Measurements from ENCODE around the gene MRPL20.

MRPL20 gene

GRCh38 chr1:1399872-1400575 is 7.1 kb downstream of the MRPL20 start:
- TF ChIP-seq CSRNP3 (CRISPR knock-in tag; IDR thresholded peaks at IDR 0.05) (no peak), GLIS3 (CRISPR knock-in tag; IDR thresholded peaks at IDR 0.05) (no peak), ZFP3 (CRISPR knock-in tag; IDR thresholded peaks at IDR 0.05) (no peak), RARB (CRISPR knock-in tag; IDR thresholded peaks at IDR 0.05) (no peak), CSDC2 (CRISPR knock-in tag; IDR thresholded peaks at IDR 0.05) (no peak), ZC3H10 (CRISPR knock-in tag; IDR thresholded peaks at IDR 0.05) (no peak), ISL1 (CRISPR knock-in tag; IDR thresholded peaks at IDR 0.05) (no peak), SNAI2 (CRISPR knock-in tag; IDR thresholded peaks at IDR 0.05) (no peak), ZNF8 (CRISPR knock-in tag; IDR thresholded peaks at IDR 0.05) (no peak), ZNF70 (CRISPR knock-in tag; IDR thresholded peaks at IDR 0.05) (no peak)
- ATAC-seq = peak; percentile 7

- peak; percentile 96 for ATAC-seq
- TF ChIP-seq SNAI2 (CRISPR knock-in tag; IDR thresholded peaks at IDR 0.05) (no peak), GLIS3 (CRISPR knock-in tag; IDR thresholded peaks at IDR 0.05) (0 out of 2 replicates have a peak, but pooled peaks have one; percentile 31), OSR1 (CRISPR knock-in tag; IDR thresholded peaks at IDR 0.05) (no peak)
Observed at GRCh38 chr1:1399187-1399871, 7.8 kb downstream of the MRPL20 start, which contains the start of gene CCNL2. Gene CCNL2, minus strand, starts transcription at chr1:1399335. Its CDS starts 29 bp downstream, at chr1:1399306.

- no peak for TF ChIP-seq ARNTL (CRISPR knock-in tag; IDR thresholded peaks at IDR 0.05; ENCODE audit: borderline replicate concordance, low read depth)
- TF ChIP-seq RARB (CRISPR knock-in tag; IDR thresholded peaks at IDR 0.05) = no peak
- TF ChIP-seq CSRNP3 (CRISPR knock-in tag; IDR thresholded peaks at IDR 0.05) = no peak
- no peak for TF ChIP-seq ZNF8 (CRISPR knock-in tag; IDR thresholded peaks at IDR 0.05)
- no peak for TF ChIP-seq ZNF70 (CRISPR knock-in tag; IDR thresholded peaks at IDR 0.05)
- no peak for TF ChIP-seq BACH2 (CRISPR knock-in tag; IDR thresholded peaks at IDR 0.05; ENCODE audit: borderline replicate concordance)
- TF ChIP-seq ZNF565 (CRISPR knock-in tag; conservative IDR thresholded peaks at IDR 0.05; ENCODE audit: low read depth) = no peak
- no peak for TF ChIP-seq PATZ1 (CRISPR knock-in tag; IDR thresholded peaks at IDR 0.05; ENCODE audit: borderline replicate concordance)
- TF ChIP-seq CSDC2 (CRISPR knock-in tag; IDR thresholded peaks at IDR 0.05) = no peak
- TF ChIP-seq OSR1 (CRISPR knock-in tag; IDR thresholded peaks at IDR 0.05) = no peak
- TF ChIP-seq CREB5 (CRISPR knock-in tag; IDR thresholded peaks at IDR 0.05; ENCODE audit: low read depth) = no peak
- TF ChIP-seq ZFP3 (CRISPR knock-in tag; IDR thresholded peaks at IDR 0.05) = no peak
- no peak for ATAC-seq
Observed at GRCh38 chr1:1398677-1399186, 8.4 kb downstream of the MRPL20 start.

GRCh38 chr1:1397839-1398523 is 9.1 kb downstream of the MRPL20 start:
- ATAC-seq = no peak
- TF ChIP-seq CSRNP3 (CRISPR knock-in tag; IDR thresholded peaks at IDR 0.05) = no peak
- TF ChIP-seq ZNF8 (CRISPR knock-in tag; IDR thresholded peaks at IDR 0.05) = no peak
- no peak for TF ChIP-seq GLIS3 (CRISPR knock-in tag; IDR thresholded peaks at IDR 0.05)
- no peak for TF ChIP-seq SNAI2 (CRISPR knock-in tag; IDR thresholded peaks at IDR 0.05)
- no peak for TF ChIP-seq CSDC2 (CRISPR knock-in tag; IDR thresholded peaks at IDR 0.05)
- no peak for TF ChIP-seq ZNF70 (CRISPR knock-in tag; IDR thresholded peaks at IDR 0.05)
- TF ChIP-seq ZFP3 (CRISPR knock-in tag; IDR thresholded peaks at IDR 0.05) = no peak
- no peak for TF ChIP-seq PPARA (CRISPR knock-in tag; IDR thresholded peaks at IDR 0.05; ENCODE audit: borderline replicate concordance)
- TF ChIP-seq TOX (CRISPR knock-in tag; IDR thresholded peaks at IDR 0.05; ENCODE audit: borderline replicate concordance) = no peak
- no peak for TF ChIP-seq ISL1 (CRISPR knock-in tag; IDR thresholded peaks at IDR 0.05)
- TF ChIP-seq RARB (CRISPR knock-in tag; IDR thresholded peaks at IDR 0.05) = no peak

All from SK-N-SH treated with all-trans-retinoic acid at 6 μM for 48 hours (cell line).